Measurements from ENCODE around the gene ALDH7A1.

- no peak for TF ChIP-seq CTCF (IDR thresholded peaks at IDR 0.05; ENCODE audit: borderline replicate concordance, extremely low read depth, low read length, poor library complexity, severe bottlenecking)
- TF ChIP-seq EZH2 (IDR thresholded peaks at IDR 0.05; ENCODE audit: borderline replicate concordance, low read depth, low read length, severe bottlenecking) = no peak
These were observed 42.4 kb downstream of the ALDH7A1 start for GRCh38 chr5:126552614-126553013.

All from DND-41 (cell line).